ENCODE measurements around the gene MMP17. TPM values are rescaled to one million over a fixed set of nuclear protein-coding genes. Genes with fewer than 3 reads are reported as not detected.

Gene MMP17
- polyA plus RNA-seq, 1 of the 3 experiments (the other 2 are of a cell fraction), result 14.0 TPM

- CTCF ChIA-PET, result interaction anchor here (1.2 to 2.8 kb wide), 3 partner anchors 9 to 68 kb away, joined by 3 to 15 read pairs (median 6); no protein-coding TSS in a partner anchor
- Histone ChIP-seq H3K4me2 (no peak overlapping the region), H3F3A (replicated peaks; ENCODE audit: insufficient read depth) (no peaks in the 10 kb centered on the region), H3K27ac (ENCODE audit: low read depth in 2 of 2, low read length in 1 of 2) (no peak overlapping the region), H3K79me2 (ENCODE audit: insufficient read depth) (no peaks in the 10 kb centered on the region), H2AFZ (ENCODE audit: low read depth) (no peak overlapping the region), H4K20me1 (ENCODE audit: insufficient read depth) (no peaks in the 10 kb centered on the region), H3K9me2 (no peaks in the 10 kb centered on the region), H3K4me3 (ENCODE audit: low read depth in 2 of 2, low read length in 1 of 2) (no peak overlapping the region), H3K4me1 (ENCODE audit: control insufficient read depth in 1 of 2, insufficient read depth in 2 of 2, low read depth in 1 of 2, low read length in 1 of 2) (no peaks in the 10 kb centered on the region), H3K9ac (no peak overlapping the region), H3K36me3 (replicated peaks in 1 of 2; ENCODE audit: control insufficient read depth in 1 of 2, insufficient read depth in 2 of 2, low read length in 1 of 2) (no peaks in the 10 kb centered on the region), H3K27me3 (ENCODE audit: insufficient read depth) (no peaks in the 10 kb centered on the region), H3K9me3 (no peaks in the 10 kb centered on the region)
- POLR2A ChIA-PET, result no interaction called here
- WGBS (ENCODE audit: low lambda C conversion rate), result 88% methylated on average over 24 of the region's 25 CpGs
- no peak for DNase-seq
- TF ChIP-seq JUND (IDR thresholded peaks at IDR 0.05) (no peak), FOSL2 (IDR thresholded peaks at IDR 0.05; ENCODE audit: borderline replicate concordance, low read depth) (no peak), USF1 (IDR thresholded peaks at IDR 0.05; ENCODE audit: borderline replicate concordance, low read depth) (no peak), MAX (IDR thresholded peaks at IDR 0.05; ENCODE audit: low read depth) (no peak), TEAD4 (IDR thresholded peaks at IDR 0.05; ENCODE audit: borderline replicate concordance, insufficient read depth) (no peak), USF2 (IDR thresholded peaks at IDR 0.05; ENCODE audit: borderline replicate concordance, low read depth, low read length) (no peak), SMC3 (IDR thresholded peaks at IDR 0.05; ENCODE audit: low read depth, low read length) (no peak), POLR2AphosphoS5 (IDR thresholded peaks at IDR 0.05; ENCODE audit: low read depth, low read length) (no peak), YY1 (IDR thresholded peaks at IDR 0.05; ENCODE audit: low read depth) (no peak), MEF2A (IDR thresholded peaks at IDR 0.05; ENCODE audit: borderline replicate concordance, low read depth) (no peak), RXRA (IDR thresholded peaks at IDR 0.05; ENCODE audit: borderline replicate concordance, low read depth) (no peak), CHD2 (IDR thresholded peaks at IDR 0.05; ENCODE audit: low read length, partially characterized antibody) (no peak), MXI1 (IDR thresholded peaks at IDR 0.05; ENCODE audit: low read depth, low read length) (no peak), GATA2 (CRISPR knock-in tag; IDR thresholded peaks at IDR 0.05) (no peak), FOXM1 (IDR thresholded peaks at IDR 0.05; ENCODE audit: low read depth) (no peak), RFX5 (IDR thresholded peaks at IDR 0.05; ENCODE audit: low read length) (no peak), EP300 (IDR thresholded peaks at IDR 0.05; ENCODE audit: borderline replicate concordance in 1 of 2, low read depth in 1 of 2, low read length in 1 of 2) (no peak), EZH2phosphoT487 (IDR thresholded peaks at IDR 0.05; ENCODE audit: borderline replicate concordance, low read depth) (no peak), IRF3 (IDR thresholded peaks at IDR 0.05; ENCODE audit: low read depth, low read length) (no peak), REST (IDR thresholded peaks at IDR 0.05; ENCODE audit: low read depth, low read length) (no peak)
These were observed 16.5 kb downstream of the MMP17 start for GRCh38 chr12:131844656-131845055.
